Uterus (tissue), 4 donors: ENCODE data around the gene IGLON5. TPM values are rescaled to one million over a fixed set of nuclear protein-coding genes. Genes with fewer than 3 reads are reported as not detected.
A peak's percentile ranks its signal among the peaks of the same experiment; 100 is the strongest.

Experiments
- DNase-seq, 2 donors: peaks; one replicate each; pipeline ENCODE4 v3.0.0-alpha.2; 2019 to 2020
- H3K27ac ChIP-seq, 2 donors: fragments of 200-600 bp; sonication (generic); 1 replicate in 1 of 2; 2 replicates in 1 of 2; pipeline ENCODE4 v1.5.1; 2016 to 2018
- H3K27me3 ChIP-seq, 2 donors: fragments of 200-600 bp; sonication (generic); one replicate each; pipeline ENCODE4 v1.5.1; 2018 to 2019; ENCODE audit warnings: control low read depth in 1 of 2
- H3K36me3 ChIP-seq, 2 donors: fragments of 200-600 bp; sonication (generic); one replicate each; pipeline ENCODE4 v1.5.1; 2019; ENCODE audit warnings: control low read depth in 1 of 2
- H3K4me1 ChIP-seq, 2 donors: fragments of 200-600 bp; sonication (generic); one replicate each; pipeline ENCODE4 v1.5.1; 2018 to 2019; ENCODE audit warnings: control low read depth in 1 of 2
- H3K4me3 ChIP-seq, 2 donors: fragments of 200-600 bp; sonication (generic); 1 replicate in 1 of 2; 2 replicates in 1 of 2; pipeline ENCODE4 v1.5.1; 2018 to 2019; ENCODE audit warnings: mild to moderate bottlenecking in 1 of 2
- H3K9me3 ChIP-seq, 2 donors: fragments of 200-600 bp; sonication (generic); one replicate each; pipeline ENCODE4 v1.5.1; 2019; ENCODE audit warnings: control low read depth in 1 of 2
- POLR2A ChIP-seq, 2 donors: fragments of 450-650 bp; IDR thresholded peaks; one replicate each; pipeline ENCODE4 v1.6.1; 2016; ENCODE audit warnings: antibody characterized with exemption in 2 of 2, mild to moderate bottlenecking in 1 of 2, moderate library complexity in 1 of 2
- intact Hi-C: fragments of 100-400 bp; cut with DNase I; formaldehyde crosslinking; loops from one replicate; pipeline ENCODE4 v1.15.1; 2023; ENCODE audit warnings: low total_unique reads
- total RNA-seq, 4 donors: library from RNA; depleted of rRNA in 3 of 4; stranded (reverse); fragments of >200 nt in 3 of 4; gene quantifications; one replicate each; pipeline versions ENCODE4 v1.1.0 to v1.2.4, GENCODE V29; 2014 to 2023
- TF ChIP-seq, protein P1 (sequence below), 4 experiments: fragments of 200-600 bp in 2 of 4; fragments of 450-650 bp in 2 of 4; sonication (generic) in 2 of 4; IDR thresholded peaks; one replicate each; pipeline ENCODE4 v1.5.1; 2016 to 2019; ENCODE audit warnings: antibody characterized with exemption in 4 of 4, mild to moderate bottlenecking in 2 of 4, moderate library complexity in 1 of 4
- donor health status: DM: yes; HTN: yes; CAD: no.

IGLON5 gene
- total RNA-seq, 4 donors from 2014 or later, result 0.28 TPM; not detected in 3

DNA sequence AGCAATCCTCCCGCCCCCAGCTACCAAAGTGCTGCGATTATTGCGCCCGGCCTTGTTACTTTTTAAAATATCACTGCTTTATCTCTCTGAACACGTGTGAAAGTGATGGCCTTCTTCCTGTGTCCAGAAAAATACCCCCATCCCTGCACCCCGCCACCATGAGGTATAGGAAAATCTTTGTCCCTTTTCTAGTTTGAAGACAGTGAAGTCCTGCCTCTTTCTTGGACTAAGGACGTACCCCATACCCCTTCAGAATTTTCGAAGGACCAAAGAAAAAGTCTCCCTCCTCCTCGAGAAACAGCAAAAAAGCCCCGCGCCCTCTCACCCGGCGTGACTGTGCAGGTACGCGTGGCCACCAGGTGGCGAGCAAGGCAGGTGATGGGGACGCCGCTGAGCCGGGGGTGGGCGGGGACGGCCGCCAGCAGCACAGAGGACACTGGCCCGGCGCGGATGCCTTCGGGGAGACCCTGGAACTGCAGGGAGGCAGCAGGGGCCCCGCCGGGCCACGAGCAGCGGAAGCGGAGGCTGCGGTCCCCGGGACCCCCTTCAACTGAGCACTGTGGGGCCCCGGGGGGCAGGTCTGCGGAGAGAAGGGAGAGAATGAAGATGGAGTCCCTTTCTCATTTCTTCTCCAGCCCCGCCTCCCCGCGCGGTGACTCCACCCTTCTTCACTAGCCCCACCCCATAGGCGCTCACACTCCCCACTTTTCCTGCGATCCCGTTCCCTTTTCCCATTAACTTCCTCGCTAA lies 27.3 kb downstream of the IGLON5 start:
- H3K4me3 ChIP-seq, result peak overlapping the region; percentile 61 to 67
- no peaks in the 10 kb centered on the region for H3K36me3 ChIP-seq
- no peak for TF ChIP-seq POLR2A (IDR thresholded peaks at IDR 0.05)
- TF ChIP-seq, protein P1, sequence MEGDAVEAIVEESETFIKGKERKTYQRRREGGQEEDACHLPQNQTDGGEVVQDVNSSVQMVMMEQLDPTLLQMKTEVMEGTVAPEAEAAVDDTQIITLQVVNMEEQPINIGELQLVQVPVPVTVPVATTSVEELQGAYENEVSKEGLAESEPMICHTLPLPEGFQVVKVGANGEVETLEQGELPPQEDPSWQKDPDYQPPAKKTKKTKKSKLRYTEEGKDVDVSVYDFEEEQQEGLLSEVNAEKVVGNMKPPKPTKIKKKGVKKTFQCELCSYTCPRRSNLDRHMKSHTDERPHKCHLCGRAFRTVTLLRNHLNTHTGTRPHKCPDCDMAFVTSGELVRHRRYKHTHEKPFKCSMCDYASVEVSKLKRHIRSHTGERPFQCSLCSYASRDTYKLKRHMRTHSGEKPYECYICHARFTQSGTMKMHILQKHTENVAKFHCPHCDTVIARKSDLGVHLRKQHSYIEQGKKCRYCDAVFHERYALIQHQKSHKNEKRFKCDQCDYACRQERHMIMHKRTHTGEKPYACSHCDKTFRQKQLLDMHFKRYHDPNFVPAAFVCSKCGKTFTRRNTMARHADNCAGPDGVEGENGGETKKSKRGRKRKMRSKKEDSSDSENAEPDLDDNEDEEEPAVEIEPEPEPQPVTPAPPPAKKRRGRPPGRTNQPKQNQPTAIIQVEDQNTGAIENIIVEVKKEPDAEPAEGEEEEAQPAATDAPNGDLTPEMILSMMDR (IDR thresholded peaks at IDR 0.05), result peak; percentile 82 to 92 (median 88)
- H3K9me3 ChIP-seq, result no peaks in the 10 kb centered on the region
- H3K4me1 ChIP-seq, result no peaks in the 10 kb centered on the region
- no peaks in the 10 kb centered on the region for H3K27me3 ChIP-seq
- H3K27ac ChIP-seq, result peak overlapping the region; percentile 44 to 84
- intact Hi-C loops, result no loop called here
- peak; percentile 86 to 87 for DNase-seq

DNA sequence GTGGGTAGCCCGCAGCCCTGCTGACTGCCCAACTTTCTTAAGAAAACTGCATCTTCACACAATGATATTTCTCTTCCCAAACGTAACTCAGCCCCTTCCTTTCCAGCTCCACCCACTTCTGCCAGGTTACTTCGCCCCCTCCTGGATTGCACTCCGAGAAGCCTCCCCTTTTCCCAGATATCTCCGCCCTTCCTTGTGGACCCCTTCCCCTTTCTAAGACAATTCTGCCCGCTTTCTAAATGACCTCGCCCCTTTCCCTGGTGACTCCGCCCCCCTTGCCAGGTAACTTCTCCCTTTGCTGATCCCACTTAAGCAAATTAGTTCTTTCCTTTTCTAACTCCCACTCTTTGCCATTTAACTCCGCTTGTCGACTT lies 27.9 kb downstream of the IGLON5 start:
- Histone ChIP-seq H3K27ac (peak overlapping the region; percentile 44 to 84), H3K4me1 (no peaks in the 10 kb centered on the region), H3K36me3 (no peaks in the 10 kb centered on the region), H3K9me3 (no peaks in the 10 kb centered on the region), H3K27me3 (no peaks in the 10 kb centered on the region), H3K4me3 (peak overlapping the region; percentile 61 to 67)
- intact Hi-C loops, result no loop called here
- no peak for TF ChIP-seq POLR2A (IDR thresholded peaks at IDR 0.05)
- TF ChIP-seq, protein P1 (IDR thresholded peaks at IDR 0.05), result no peak
- no peak for DNase-seq

DNA sequence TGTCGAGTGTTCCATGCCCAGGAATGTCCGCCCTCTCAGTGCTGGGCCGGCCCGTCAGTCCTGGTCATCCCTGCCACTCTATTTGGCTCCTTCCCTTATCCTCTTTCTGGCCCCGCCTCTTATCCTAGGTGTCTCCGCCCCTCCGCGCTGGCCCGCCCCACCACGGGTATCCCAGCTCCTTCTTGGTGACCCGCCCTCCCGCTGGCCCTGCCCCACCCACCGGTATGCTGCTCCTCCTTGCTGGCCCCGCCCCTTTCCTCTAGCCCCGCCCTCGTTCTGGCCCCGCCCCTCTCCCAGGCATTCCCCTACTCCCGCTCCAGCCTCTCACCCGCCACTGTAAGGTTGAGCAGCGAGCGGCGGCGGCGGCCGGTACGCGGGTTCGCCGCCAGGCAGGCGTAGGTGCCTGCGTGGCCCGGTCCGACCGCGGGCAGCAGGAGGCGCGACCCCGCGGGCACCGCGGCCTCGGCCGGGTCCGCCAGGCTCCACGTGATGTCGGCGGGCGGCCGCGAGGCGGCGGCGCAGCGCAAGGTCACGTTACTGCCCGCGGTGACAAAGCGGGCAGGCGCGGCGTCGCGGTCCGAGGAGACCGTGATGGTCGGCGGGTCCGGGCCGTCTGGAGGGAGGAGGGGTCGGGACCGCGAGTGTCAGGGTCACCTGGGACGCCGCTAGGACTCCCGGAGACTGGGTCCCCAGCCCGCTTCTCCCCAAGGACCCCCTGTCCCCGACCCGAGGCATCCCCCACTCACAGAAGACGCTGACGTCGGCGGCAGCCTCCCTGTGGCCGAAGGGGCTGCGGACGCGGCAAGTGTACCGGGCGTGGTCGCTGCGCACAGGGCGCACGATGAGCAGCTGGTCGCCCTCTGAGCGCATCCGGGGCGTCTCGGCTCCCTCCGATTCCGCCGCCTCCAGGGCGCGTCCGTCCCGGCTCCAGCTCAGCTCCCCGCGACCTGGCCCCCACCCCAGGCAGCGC lies 28.5 kb downstream of the IGLON5 start:
- H3K9me3 ChIP-seq, result no peaks in the 10 kb centered on the region
- peak; percentile 99 to 100 for DNase-seq
- H3K36me3 ChIP-seq, result no peaks in the 10 kb centered on the region
- peak overlapping the region; percentile 61 to 67 for H3K4me3 ChIP-seq
- no peaks in the 10 kb centered on the region for H3K4me1 ChIP-seq
- TF ChIP-seq POLR2A (IDR thresholded peaks at IDR 0.05), result peak; percentile 83 to 86
- TF ChIP-seq, protein P1 (IDR thresholded peaks at IDR 0.05), result peak in 3 of 4 experiments; percentile 40 to 78 (median 59)
- intact Hi-C loops, result no loop called here
- peak overlapping the region; percentile 44 to 84 for H3K27ac ChIP-seq
- no peaks in the 10 kb centered on the region for H3K27me3 ChIP-seq

DNA sequence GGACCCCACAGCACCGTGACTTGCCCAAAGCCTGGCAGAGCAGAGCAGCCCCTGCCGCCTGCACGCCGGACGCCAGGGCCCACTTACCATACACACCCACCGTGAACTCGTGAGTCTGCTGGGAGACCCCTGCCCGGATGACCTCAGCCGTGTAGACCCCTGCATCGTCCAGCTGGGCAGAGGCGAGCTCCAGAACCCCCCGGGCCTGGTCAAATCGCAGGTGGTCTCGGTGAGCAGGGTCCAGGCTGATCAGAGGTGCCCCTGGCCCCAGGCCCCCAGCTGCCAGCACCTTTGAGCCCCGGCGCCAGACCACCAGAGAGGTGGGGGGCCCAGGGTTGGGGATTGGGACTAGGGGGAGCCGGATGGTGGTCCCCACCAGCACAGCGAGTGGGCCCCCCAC lies 29.6 kb downstream of the IGLON5 start:
- Histone ChIP-seq H3K4me3 (no peak overlapping the region), H3K27ac (no peak overlapping the region), H3K4me1 (no peaks in the 10 kb centered on the region), H3K9me3 (no peaks in the 10 kb centered on the region), H3K36me3 (no peaks in the 10 kb centered on the region), H3K27me3 (no peaks in the 10 kb centered on the region)
- TF ChIP-seq, protein P1 (IDR thresholded peaks at IDR 0.05), result no peak
- TF ChIP-seq POLR2A (IDR thresholded peaks at IDR 0.05), result no peak
- intact Hi-C loops, result no loop called here
- no peak for DNase-seq
